Activated T-cell treated with anti-CD3 and anti-CD28 coated beads for 1 hour (primary cell): ENCODE results near the gene USP44.
"Not testable (repeated sequence)": the region's sequence is repeated elsewhere in the genome, so short reads cannot be mapped to it uniquely, and the experiment has no call there.

Source experiments
- DNase-seq: peaks from one replicate; pipeline ENCODE4 v3.0.0-alpha.2; 2020; ENCODE audit warnings: low read depth

Gene USP44

GRCh38 chr12:95506707-95507523 lies 44.4 kb downstream of the USP44 start:
- no peak for DNase-seq

GRCh38 chr12:95505039-95505438 lies 46.2 kb downstream of the USP44 start:
- DNase-seq, result no peak

GRCh38 chr12:95504140-95504539 lies 47.1 kb downstream of the USP44 start:
- DNase-seq, result no peak

GRCh38 chr12:95499772-95500171 lies 51.5 kb downstream of the USP44 start:
- no peak for DNase-seq

- DNase-seq, result no peak
Observed at GRCh38 chr12:95498968-95499367, 52.3 kb downstream of the USP44 start.

- no peak for DNase-seq
Observed at GRCh38 chr12:95497031-95497430, 54.2 kb downstream of the USP44 start.

- DNase-seq, result no peak
Observed at GRCh38 chr12:95495433-95495832, 55.8 kb downstream of the USP44 start.

GRCh38 chr12:95494888-95495287 lies 56.4 kb downstream of the USP44 start:
- no peak for DNase-seq

- no peak for DNase-seq
Observed at GRCh38 chr12:95492462-95492861, 58.8 kb downstream of the USP44 start.

GRCh38 chr12:95487024-95487423 lies 64.3 kb downstream of the USP44 start:
- DNase-seq, result no peak

GRCh38 chr12:95484524-95484923 lies 66.8 kb downstream of the USP44 start:
- no peak for DNase-seq

GRCh38 chr12:95482564-95482963 lies 68.7 kb downstream of the USP44 start:
- not testable (repeated sequence) for DNase-seq

- no peak for DNase-seq
Observed at GRCh38 chr12:95481888-95482287, 69.4 kb downstream of the USP44 start.

- no peak for DNase-seq
Observed at GRCh38 chr12:95481072-95481471, 70.2 kb downstream of the USP44 start.

GRCh38 chr12:95480230-95480629 lies 71.0 kb downstream of the USP44 start:
- DNase-seq, result no peak

- DNase-seq, result no peak
Observed at GRCh38 chr12:95474660-95474958, 76.7 kb downstream of the USP44 start.

- DNase-seq, result peak; percentile 85
Observed at GRCh38 chr12:95473884-95474659, 77.2 kb downstream of the USP44 start, which contains the start of gene METAP2. Gene METAP2 (plus strand): TSS chr12:95474152. CDS start chr12:95474180, 28 bp downstream.

GRCh38 chr12:95473231-95473883 lies 77.9 kb downstream of the USP44 start:
- peak; percentile 10 for DNase-seq

- DNase-seq, result no peak
Observed at GRCh38 chr12:95470300-95470699, 81.0 kb downstream of the USP44 start.
